Kidney epithelial cell (primary cell): ENCODE data around the gene TBL3. TPM values are rescaled to one million over a fixed set of nuclear protein-coding genes. Genes with fewer than 3 reads are reported as not detected.
A peak's percentile ranks its signal among the peaks of the same experiment; 100 is the strongest.

ENCODE experiments used
- DNase-seq: peaks from one replicate; pipeline ENCODE4 v3.0.0-alpha.2; 2010; ENCODE audit warnings: low read depth
- H3K27me3 ChIP-seq: 2 replicates; pipeline ENCODE4 v1.6.0; 2011; ENCODE audit warnings: low read length; ENCODE audit not compliant: control insufficient read depth, insufficient read depth
- H3K36me3 ChIP-seq: 2 replicates; pipeline ENCODE4 v1.5.1; 2011; ENCODE audit warnings: low read length; ENCODE audit not compliant: control insufficient read depth, insufficient read depth
- H3K4me3 ChIP-seq: 2 replicates; pipeline ENCODE4 v1.5.1; 2011; ENCODE audit warnings: low read depth, mild to moderate bottlenecking, control low read depth, low read length
- total RNA-seq: library from RNA; depleted of rRNA; stranded (reverse); fragments of >200 nt; gene quantifications from 2 replicates; pipeline ENCODE4 v1.2.3, GENCODE V29; 2015
- TF ChIP-seq, protein P1 (sequence below): IDR thresholded peaks from 2 replicates; pipeline ENCODE4 v1.5.1; 2011; ENCODE audit warnings: mild to moderate bottlenecking, moderate library complexity, low read length, control low read depth, inconsistent platforms; ENCODE audit not compliant: insufficient read depth, poor library complexity, severe bottlenecking

TBL3 gene
- total RNA-seq, result 53.5 and 70.3 TPM in 2 replicates

DNA sequence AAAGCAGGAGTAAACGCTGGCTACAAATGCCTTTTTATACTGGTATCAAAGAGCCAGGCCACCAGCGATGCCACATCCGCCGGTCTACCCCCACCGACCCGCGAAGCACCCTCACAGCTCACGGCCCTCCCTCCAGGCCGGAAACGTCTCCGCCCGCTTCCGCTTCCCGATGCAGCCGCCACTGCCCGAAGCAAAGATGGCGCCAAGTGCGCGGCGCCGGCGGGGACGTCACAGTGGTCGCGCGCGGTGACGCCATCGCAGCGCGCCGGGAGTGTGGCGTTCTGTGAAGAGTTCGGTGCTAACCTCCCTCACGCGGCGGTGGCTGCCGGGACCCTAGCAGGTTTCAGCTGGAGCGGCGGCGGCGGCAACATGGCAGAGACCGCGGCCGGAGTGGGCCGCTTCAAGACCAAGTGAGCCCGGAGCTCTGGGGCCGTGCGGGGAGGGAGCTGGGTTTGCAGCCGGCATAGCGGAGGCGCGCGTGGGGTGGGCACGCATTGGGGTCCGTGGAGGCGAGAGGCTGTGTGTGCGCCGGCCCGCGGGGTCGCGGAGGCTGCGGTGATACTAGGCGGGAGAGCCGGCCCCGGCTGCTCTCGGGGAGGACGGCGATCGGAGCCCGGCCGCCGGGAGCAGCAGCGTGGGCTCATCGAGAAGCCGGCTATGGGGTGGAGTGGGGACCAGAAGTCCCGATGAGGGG, at the start of gene TBL3:
Gene TBL3 (plus strand): TSS at position 258 of the 694 bp plus-strand sequence. CDS start 112 bp downstream, at position 370.
- Histone ChIP-seq H3K4me3 (peak within 1 kb of the TSS; percentile 91), H3K36me3 (peaks cover 5% of the 10 kb centered on the region), H3K27me3 (no peaks in the 10 kb centered on the region)
- DNase-seq, result peak; percentile 61
- TF ChIP-seq, protein P1, sequence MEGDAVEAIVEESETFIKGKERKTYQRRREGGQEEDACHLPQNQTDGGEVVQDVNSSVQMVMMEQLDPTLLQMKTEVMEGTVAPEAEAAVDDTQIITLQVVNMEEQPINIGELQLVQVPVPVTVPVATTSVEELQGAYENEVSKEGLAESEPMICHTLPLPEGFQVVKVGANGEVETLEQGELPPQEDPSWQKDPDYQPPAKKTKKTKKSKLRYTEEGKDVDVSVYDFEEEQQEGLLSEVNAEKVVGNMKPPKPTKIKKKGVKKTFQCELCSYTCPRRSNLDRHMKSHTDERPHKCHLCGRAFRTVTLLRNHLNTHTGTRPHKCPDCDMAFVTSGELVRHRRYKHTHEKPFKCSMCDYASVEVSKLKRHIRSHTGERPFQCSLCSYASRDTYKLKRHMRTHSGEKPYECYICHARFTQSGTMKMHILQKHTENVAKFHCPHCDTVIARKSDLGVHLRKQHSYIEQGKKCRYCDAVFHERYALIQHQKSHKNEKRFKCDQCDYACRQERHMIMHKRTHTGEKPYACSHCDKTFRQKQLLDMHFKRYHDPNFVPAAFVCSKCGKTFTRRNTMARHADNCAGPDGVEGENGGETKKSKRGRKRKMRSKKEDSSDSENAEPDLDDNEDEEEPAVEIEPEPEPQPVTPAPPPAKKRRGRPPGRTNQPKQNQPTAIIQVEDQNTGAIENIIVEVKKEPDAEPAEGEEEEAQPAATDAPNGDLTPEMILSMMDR, result no peak

DNA sequence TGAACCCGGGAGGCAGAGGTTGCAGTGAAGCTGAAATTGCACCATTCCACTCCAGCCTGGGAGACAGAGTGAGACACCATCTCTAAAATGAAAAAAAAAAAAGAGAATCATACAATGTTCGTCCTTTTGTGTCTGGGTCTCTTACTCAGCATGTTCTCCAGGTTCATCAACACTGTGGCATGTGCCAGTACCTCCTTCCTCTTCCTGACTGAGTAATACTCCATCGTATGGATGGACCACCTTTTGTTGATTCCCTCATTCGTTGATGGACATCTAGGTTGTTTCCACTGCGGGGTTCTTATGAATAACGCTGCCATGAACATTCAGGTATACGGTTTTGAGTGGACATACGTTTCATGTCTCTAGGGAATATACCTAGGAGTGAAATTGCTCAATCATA, 49.5 kb upstream of the TBL3 start:
- no peak overlapping the region for H3K4me3 ChIP-seq
- H3K27me3 ChIP-seq, result peaks cover 50% of the 10 kb centered on the region
- no peaks in the 10 kb centered on the region for H3K36me3 ChIP-seq
- no peak for DNase-seq
- TF ChIP-seq, protein P1, result no peak

DNA sequence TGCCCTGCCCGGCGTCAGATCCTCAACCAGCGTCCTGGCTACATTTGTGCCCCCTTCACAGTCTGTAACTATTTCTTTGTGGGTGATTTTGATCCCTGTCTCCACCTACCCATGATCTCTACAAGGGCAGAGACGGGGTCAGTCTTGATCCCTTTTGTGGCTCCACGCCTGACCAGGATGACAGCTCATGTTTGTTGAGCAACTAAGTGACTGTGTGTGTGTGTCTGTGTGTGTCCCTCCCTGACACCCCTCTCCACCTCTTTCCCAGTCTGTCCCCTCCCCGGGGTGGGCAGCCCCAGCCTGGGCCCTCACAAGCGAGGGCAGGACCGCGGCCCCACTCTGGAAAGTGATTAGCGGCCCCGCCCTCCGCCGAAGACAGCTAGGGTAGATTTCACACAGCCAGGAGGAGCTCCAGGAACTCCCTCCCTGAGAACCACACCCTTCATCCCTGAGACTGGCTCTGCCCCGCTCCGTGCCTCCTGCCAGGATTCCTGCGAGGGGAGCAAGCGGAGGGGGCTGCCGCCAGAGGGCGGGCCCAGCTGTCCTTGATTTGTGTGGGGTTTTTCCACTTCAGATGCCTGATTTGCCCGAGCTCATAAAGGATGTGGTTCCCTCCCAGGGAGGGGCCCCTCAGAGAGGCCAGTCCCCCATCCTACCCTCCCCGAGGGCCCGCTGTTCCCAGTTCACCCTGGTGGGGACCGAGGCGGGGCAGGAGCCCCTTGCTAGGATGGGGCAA, 48.4 kb upstream of the TBL3 start:
- Histone ChIP-seq H3K27me3 (peaks cover 43% of the 10 kb centered on the region), H3K36me3 (no peaks in the 10 kb centered on the region), H3K4me3 (no peak overlapping the region)
- no peak for DNase-seq
- TF ChIP-seq, protein P1, result peak; percentile 57

DNA sequence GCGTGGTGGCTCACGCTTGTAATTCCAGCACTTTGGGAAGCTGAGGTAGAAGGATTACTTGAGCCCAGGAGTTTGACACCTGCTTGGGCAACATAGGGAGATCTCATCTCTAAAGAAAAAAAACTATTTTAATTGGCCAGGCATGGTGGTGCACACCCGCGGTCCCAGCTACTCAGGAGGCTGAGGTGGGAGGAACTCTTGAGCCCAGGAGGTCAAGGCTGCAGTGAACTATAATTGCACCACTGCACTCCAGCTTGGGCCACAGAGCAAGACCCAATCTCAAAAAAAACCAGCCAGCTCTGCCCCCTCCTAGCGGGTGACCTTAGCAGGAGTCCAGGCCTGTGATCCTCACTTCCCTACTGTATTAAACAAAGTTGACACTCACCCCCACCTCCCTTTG, 47.8 kb upstream of the TBL3 start:
- no peaks in the 10 kb centered on the region for H3K36me3 ChIP-seq
- no peak overlapping the region for H3K4me3 ChIP-seq
- H3K27me3 ChIP-seq, result peaks cover 36% of the 10 kb centered on the region
- TF ChIP-seq, protein P1, result no peak
- no peak for DNase-seq

DNA sequence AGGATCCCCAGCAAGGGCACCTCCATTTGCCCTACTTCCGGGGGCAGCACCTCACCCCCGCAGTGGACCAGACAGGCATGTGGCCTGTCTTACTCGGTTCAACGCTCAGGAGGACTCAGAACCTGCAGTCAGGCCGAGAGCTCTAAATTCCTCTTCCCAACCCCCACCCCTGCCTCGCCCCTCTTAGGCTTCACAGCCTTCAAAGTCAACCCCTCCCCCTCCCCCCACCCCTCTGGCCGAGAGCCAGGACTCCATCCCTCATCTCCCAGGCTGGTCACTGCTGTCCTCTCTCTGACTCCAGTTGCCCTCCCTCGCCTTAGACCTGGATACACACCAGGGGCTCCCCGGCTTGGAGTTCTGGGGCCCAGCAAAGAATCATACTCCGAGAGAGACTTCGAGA, 45.6 kb upstream of the TBL3 start:
- H3K27me3 ChIP-seq, result peaks cover 17% of the 10 kb centered on the region
- DNase-seq, result no peak
- no peak overlapping the region for H3K4me3 ChIP-seq
- H3K36me3 ChIP-seq, result no peaks in the 10 kb centered on the region
- TF ChIP-seq, protein P1, result no peak

DNA sequence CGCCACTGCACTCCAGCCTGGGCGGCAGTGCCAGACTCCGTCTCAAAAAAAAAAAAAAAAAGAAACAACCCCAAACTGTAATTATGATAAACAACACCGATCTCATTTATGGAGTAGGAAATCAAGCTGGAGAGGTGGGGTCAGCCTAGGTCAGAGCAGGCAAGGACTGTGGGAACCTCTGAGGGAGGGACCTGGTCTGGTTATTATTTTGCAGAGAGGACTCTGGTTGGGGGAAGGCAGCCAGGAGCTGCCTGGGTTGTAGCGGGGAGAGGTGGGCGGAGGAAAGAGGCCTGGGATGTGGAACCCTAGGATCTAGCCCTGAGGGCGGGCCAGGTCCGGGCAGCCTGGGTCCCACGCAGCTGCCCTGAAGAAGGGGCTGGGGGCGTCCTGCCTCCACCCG, 42.7 kb upstream of the TBL3 start:
- no peak for DNase-seq
- TF ChIP-seq, protein P1, result no peak
- Histone ChIP-seq H3K4me3 (peak overlapping the region; percentile 51), H3K27me3 (peaks cover 2% of the 10 kb centered on the region), H3K36me3 (no peaks in the 10 kb centered on the region)
